SK-N-SH treated with all-trans-retinoic acid at 6 μM for 48 hours (cell line): Measurements from ENCODE around the gene HCN4.

Experiments
- ISL1 ChIP-seq: fragments of 250-450 bp; sonication (Bioruptor Pico); IDR thresholded peaks from 2 replicates; pipeline ENCODE4 v2.1.2; 2022; ENCODE audit warnings: mild to moderate bottlenecking, moderate library complexity
- OSR1 ChIP-seq: fragments of 250-450 bp; sonication (Bioruptor Pico); IDR thresholded peaks from 2 replicates; pipeline ENCODE4 v1.8.0; 2022; ENCODE audit warnings: moderate library complexity, mild to moderate bottlenecking, inconsistent platforms
- TCF4 ChIP-seq: fragments of 250-450 bp; sonication (Bioruptor Pico); IDR thresholded peaks from 2 replicates; pipeline ENCODE4 v1.8.0; 2021; ENCODE audit warnings: mild to moderate bottlenecking, moderate library complexity, borderline replicate concordance
- ZFP3 ChIP-seq: fragments of 250-450 bp; sonication (Bioruptor Pico); IDR thresholded peaks from 2 replicates; pipeline ENCODE4 v1.5.0; 2020; ENCODE audit warnings: mild to moderate bottlenecking, moderate library complexity
- ZNF8 ChIP-seq: fragments of 450-650 bp; formaldehyde crosslinking; IDR thresholded peaks from 2 replicates; pipeline ENCODE4 v1.5.0; 2020; ENCODE audit warnings: mild to moderate bottlenecking, moderate library complexity
- TF ChIP-seq, protein P1 (sequence below): fragments of 250-450 bp; sonication (Bioruptor Pico); IDR thresholded peaks from 2 replicates; pipeline ENCODE4 v1.5.1; 2021; ENCODE audit warnings: mild to moderate bottlenecking, moderate library complexity
- TF ChIP-seq, protein P2 (sequence below): fragments of 250-450 bp; sonication (Bioruptor Pico); IDR thresholded peaks from 2 replicates; pipeline ENCODE4 v1.8.0; 2020; ENCODE audit warnings: mild to moderate bottlenecking, moderate library complexity, borderline replicate concordance

DNA sequence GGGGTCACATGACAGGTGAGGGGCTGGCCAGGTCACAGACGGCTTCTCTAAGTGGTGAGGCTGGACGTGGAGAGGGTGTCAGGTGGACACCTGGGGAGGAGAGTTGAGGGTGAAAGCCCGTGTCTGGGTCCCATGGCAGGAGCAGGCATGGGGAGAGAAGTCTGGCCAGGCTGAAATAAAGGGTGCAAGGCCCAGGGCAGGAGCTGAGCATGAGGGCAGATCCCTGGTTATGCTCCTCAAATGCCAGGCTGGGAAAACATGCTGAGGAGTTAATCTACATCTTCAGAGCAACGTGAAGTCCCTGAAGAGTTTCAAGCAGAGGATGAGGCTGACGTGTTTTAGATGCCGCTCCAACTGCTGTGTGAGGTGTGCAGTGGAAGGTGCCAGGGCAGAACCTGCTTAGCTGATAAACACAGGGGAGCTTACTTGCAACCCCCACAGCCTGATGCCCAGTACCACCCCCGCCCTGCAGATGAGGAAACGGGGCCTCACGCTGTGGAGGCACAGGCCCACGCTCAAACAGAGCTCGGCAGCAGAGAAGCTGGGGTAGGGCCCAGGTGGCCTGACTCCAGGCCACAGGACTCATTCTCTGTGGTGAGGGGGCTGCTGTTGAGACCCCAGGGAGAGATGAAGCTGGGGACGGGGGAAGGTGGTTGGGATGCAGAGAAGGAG lies 40.5 kb downstream of the HCN4 start:
- TF ChIP-seq, protein P1, sequence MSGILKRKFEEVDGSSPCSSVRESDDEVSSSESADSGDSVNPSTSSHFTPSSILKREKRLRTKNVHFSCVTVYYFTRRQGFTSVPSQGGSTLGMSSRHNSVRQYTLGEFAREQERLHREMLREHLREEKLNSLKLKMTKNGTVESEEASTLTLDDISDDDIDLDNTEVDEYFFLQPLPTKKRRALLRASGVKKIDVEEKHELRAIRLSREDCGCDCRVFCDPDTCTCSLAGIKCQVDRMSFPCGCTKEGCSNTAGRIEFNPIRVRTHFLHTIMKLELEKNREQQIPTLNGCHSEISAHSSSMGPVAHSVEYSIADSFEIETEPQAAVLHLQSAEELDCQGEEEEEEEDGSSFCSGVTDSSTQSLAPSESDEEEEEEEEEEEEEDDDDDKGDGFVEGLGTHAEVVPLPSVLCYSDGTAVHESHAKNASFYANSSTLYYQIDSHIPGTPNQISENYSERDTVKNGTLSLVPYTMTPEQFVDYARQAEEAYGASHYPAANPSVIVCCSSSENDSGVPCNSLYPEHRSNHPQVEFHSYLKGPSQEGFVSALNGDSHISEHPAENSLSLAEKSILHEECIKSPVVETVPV (CRISPR knock-in tag) = no peak
- TF ChIP-seq ZNF8 (CRISPR knock-in tag) = no peak
- TF ChIP-seq ISL1 (CRISPR knock-in tag) = no peak
- TF ChIP-seq ZFP3 (CRISPR knock-in tag) = no peak
- TF ChIP-seq, protein P2, sequence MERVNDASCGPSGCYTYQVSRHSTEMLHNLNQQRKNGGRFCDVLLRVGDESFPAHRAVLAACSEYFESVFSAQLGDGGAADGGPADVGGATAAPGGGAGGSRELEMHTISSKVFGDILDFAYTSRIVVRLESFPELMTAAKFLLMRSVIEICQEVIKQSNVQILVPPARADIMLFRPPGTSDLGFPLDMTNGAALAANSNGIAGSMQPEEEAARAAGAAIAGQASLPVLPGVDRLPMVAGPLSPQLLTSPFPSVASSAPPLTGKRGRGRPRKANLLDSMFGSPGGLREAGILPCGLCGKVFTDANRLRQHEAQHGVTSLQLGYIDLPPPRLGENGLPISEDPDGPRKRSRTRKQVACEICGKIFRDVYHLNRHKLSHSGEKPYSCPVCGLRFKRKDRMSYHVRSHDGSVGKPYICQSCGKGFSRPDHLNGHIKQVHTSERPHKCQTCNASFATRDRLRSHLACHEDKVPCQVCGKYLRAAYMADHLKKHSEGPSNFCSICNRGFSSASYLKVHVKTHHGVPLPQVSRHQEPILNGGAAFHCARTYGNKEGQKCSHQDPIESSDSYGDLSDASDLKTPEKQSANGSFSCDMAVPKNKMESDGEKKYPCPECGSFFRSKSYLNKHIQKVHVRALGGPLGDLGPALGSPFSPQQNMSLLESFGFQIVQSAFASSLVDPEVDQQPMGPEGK = no peak
- TF ChIP-seq TCF4 (CRISPR knock-in tag) = no peak
- no peak for TF ChIP-seq OSR1
